HG02571 (cell line): ENCODE results near the gene ABCA1.
"Not testable (repeated sequence)": the region's sequence is repeated elsewhere in the genome, so short reads cannot be mapped to it uniquely, and the experiment has no call there.

ENCODE experiments used
- ATAC-seq: cut with Tn5 transposase; IDR thresholded peaks from one replicate; pipeline ENCODE4 v1.9.1; 2021; ENCODE audit warnings: mild to moderate bottlenecking, moderate library complexity; ENCODE audit not compliant: unreplicated experiment

ABCA1 gene

GRCh38 chr9:104907278-104907951, 20.5 kb downstream of the ABCA1 start:
- no peak for ATAC-seq

GRCh38 chr9:104906441-104907277, 21.3 kb downstream of the ABCA1 start:
- no peak for ATAC-seq

- no peak for ATAC-seq
These were observed 22.0 kb downstream of the ABCA1 start for GRCh38 chr9:104905931-104906330.

- no peak for ATAC-seq
These were observed 22.6 kb downstream of the ABCA1 start for GRCh38 chr9:104905153-104905901.

- no peak for ATAC-seq
These were observed 24.3 kb downstream of the ABCA1 start for GRCh38 chr9:104903609-104904008.

- no peak for ATAC-seq
These were observed 27.1 kb downstream of the ABCA1 start for GRCh38 chr9:104900871-104901270.

- no peak for ATAC-seq
These were observed 27.6 kb downstream of the ABCA1 start for GRCh38 chr9:104900324-104900723.

GRCh38 chr9:104899759-104900247, 28.2 kb downstream of the ABCA1 start:
- ATAC-seq = no peak

GRCh38 chr9:104898376-104898775, 29.6 kb downstream of the ABCA1 start:
- ATAC-seq = not testable (repeated sequence)

GRCh38 chr9:104896131-104896530, 31.8 kb downstream of the ABCA1 start:
- no peak for ATAC-seq

- ATAC-seq = no peak
These were observed 32.4 kb downstream of the ABCA1 start for GRCh38 chr9:104895572-104895971.

- ATAC-seq = no peak
These were observed 35.3 kb downstream of the ABCA1 start for GRCh38 chr9:104892701-104893100.

- ATAC-seq = no peak
These were observed 37.6 kb downstream of the ABCA1 start for GRCh38 chr9:104890433-104890770.

GRCh38 chr9:104885818-104886709, 41.9 kb downstream of the ABCA1 start:
- no peak for ATAC-seq

- ATAC-seq = no peak
These were observed 44.8 kb downstream of the ABCA1 start for GRCh38 chr9:104883169-104883568.

- ATAC-seq = no peak
These were observed 45.4 kb downstream of the ABCA1 start for GRCh38 chr9:104882566-104882965.

- no peak for ATAC-seq
These were observed 45.9 kb downstream of the ABCA1 start for GRCh38 chr9:104882086-104882485.

GRCh38 chr9:104879555-104880309, 48.2 kb downstream of the ABCA1 start:
- ATAC-seq = no peak

- ATAC-seq = no peak
These were observed 51.4 kb downstream of the ABCA1 start for GRCh38 chr9:104876587-104876986.

GRCh38 chr9:104875897-104876296, 52.1 kb downstream of the ABCA1 start:
- ATAC-seq = no peak
